ENCODE data around the gene PABPC3. TPM values are rescaled to one million over a fixed set of nuclear protein-coding genes. Genes with fewer than 3 reads are reported as not detected.

The PABPC3 gene
- total RNA-seq, 1 donor from 2014 or later: 0.23 TPM

- H3K4me3 ChIP-seq (ENCODE audit: low read depth, low read length): no peak overlapping the region
- no peak for DNase-seq (ENCODE audit: low read depth)
- no peak for TF ChIP-seq CTCF (conservative IDR thresholded peaks at IDR 0.05; ENCODE audit: low read depth, low read length)
Observed at GRCh38 chr13:25080773-25081172, 15.2 kb upstream of the PABPC3 start.

GRCh38 chr13:25084096-25084495, 11.8 kb upstream of the PABPC3 start:
- no peak for TF ChIP-seq CTCF (conservative IDR thresholded peaks at IDR 0.05; ENCODE audit: low read depth, low read length)
- DNase-seq (ENCODE audit: low read depth): no peak

GRCh38 chr13:25085125-25085742, 10.7 kb upstream of the PABPC3 start:
- no peak overlapping the region for H3K4me3 ChIP-seq (ENCODE audit: low read depth, low read length)
- peak; percentile 83 for TF ChIP-seq CTCF (conservative IDR thresholded peaks at IDR 0.05; ENCODE audit: low read depth, low read length)
- peak; percentile 1 for DNase-seq (ENCODE audit: low read depth)

More at GRCh38 chr13:25084096-25084495, 11.8 kb upstream of the PABPC3 start:
- no peak overlapping the region for H3K4me3 ChIP-seq (ENCODE audit: low read depth, low read length)

- TF ChIP-seq CTCF (conservative IDR thresholded peaks at IDR 0.05; ENCODE audit: low read depth, low read length): no peak
- no peak for DNase-seq (ENCODE audit: low read depth)
- no peak overlapping the region for H3K4me3 ChIP-seq (ENCODE audit: low read depth, low read length)
Observed at GRCh38 chr13:25088562-25089221, 7.2 kb upstream of the PABPC3 start.

GRCh38 chr13:25097426-25097825, 1.5 kb downstream of the PABPC3 start:
- DNase-seq (ENCODE audit: low read depth): no peak
- no peak overlapping the region for H3K4me3 ChIP-seq (ENCODE audit: low read depth, low read length)
- no peak for TF ChIP-seq CTCF (conservative IDR thresholded peaks at IDR 0.05; ENCODE audit: low read depth, low read length)

GRCh38 chr13:25103711-25104110, 7.8 kb downstream of the PABPC3 start:
- no peak for DNase-seq (ENCODE audit: low read depth)
- no peak for TF ChIP-seq CTCF (conservative IDR thresholded peaks at IDR 0.05; ENCODE audit: low read depth, low read length)
- H3K4me3 ChIP-seq (ENCODE audit: low read depth, low read length): no peak overlapping the region

GRCh38 chr13:25109341-25109740, 13.4 kb downstream of the PABPC3 start:
- no peak overlapping the region for H3K4me3 ChIP-seq (ENCODE audit: low read depth, low read length)
- no peak for TF ChIP-seq CTCF (conservative IDR thresholded peaks at IDR 0.05; ENCODE audit: low read depth, low read length)
- no peak for DNase-seq (ENCODE audit: low read depth)

Data from epithelial cell of proximal tubule (primary cell).